IgD-negative memory B cell (primary cell): ENCODE data around the gene TLCD3A. TPM values are rescaled to one million over a fixed set of nuclear protein-coding genes. Genes with fewer than 3 reads are reported as not detected.

ENCODE experiments used
- H3K27ac Mint-ChIP-seq, 3 donors: one replicate each; pipeline ENCODE4 v1.8.0; 2020 to 2022; ENCODE audit warnings: mild to moderate bottlenecking in 3 of 3, mixed read lengths in 3 of 3, moderate library complexity in 1 of 3
- H3K27me3 Mint-ChIP-seq: one replicate; pipeline ENCODE4 v1.8.0; 2021; ENCODE audit warnings: mixed read lengths
- H3K36me3 Mint-ChIP-seq: one replicate; pipeline ENCODE4 v1.8.0; 2020; ENCODE audit warnings: mild to moderate bottlenecking, mixed read lengths
- H3K4me1 Mint-ChIP-seq, 3 donors: one replicate each; pipeline ENCODE4 v1.8.0; 2020 to 2022; ENCODE audit warnings: mixed read lengths in 3 of 3, mild to moderate bottlenecking in 1 of 3
- H3K4me3 Mint-ChIP-seq, 4 donors: one replicate each; pipeline ENCODE4 v1.8.0; 2020 to 2022; ENCODE audit warnings: mild to moderate bottlenecking in 4 of 4, mixed read lengths in 4 of 4, moderate library complexity in 3 of 4
- H3K9me3 Mint-ChIP-seq, 3 donors: one replicate each; pipeline ENCODE4 v1.8.0; 2020 to 2021; ENCODE audit warnings: mixed read lengths in 3 of 3, mild to moderate bottlenecking in 1 of 3
- polyA plus RNA-seq: library from polyadenylated mRNA; unstranded; fragments of 300-500 nt; fragmentation: Illumina TruSeq; gene quantifications from one replicate; pipeline ENCODE4 v1.2.3, GENCODE V29; 2021

The TLCD3A gene
- polyA plus RNA-seq, 1 donor from 2014 or later = 0.65 TPM

- Mint-ChIP-seq H3K9me3 (no peaks in the 10 kb centered on the region), H3K27me3 (no peaks in the 10 kb centered on the region), H3K27ac (no peak overlapping the region), H3K4me3 (no peak overlapping the region), H3K36me3 (peaks cover 2% of the 10 kb centered on the region), H3K4me1 (peaks cover 0 to 6% (median 0%) of the 10 kb centered on the region in 3 donors)
These were observed 33.1 kb upstream of the TLCD3A start for GRCh38 chr17:699345-699744.

- no peak overlapping the region for H3K4me3 Mint-ChIP-seq
- no peaks in the 10 kb centered on the region for H3K27me3 Mint-ChIP-seq
- peaks cover 0 to 6% (median 5%) of the 10 kb centered on the region in 3 donors for H3K4me1 Mint-ChIP-seq
- H3K9me3 Mint-ChIP-seq = no peaks in the 10 kb centered on the region
- no peak overlapping the region for H3K27ac Mint-ChIP-seq
- peaks cover 2% of the 10 kb centered on the region for H3K36me3 Mint-ChIP-seq
These were observed 31.8 kb upstream of the TLCD3A start for GRCh38 chr17:700504-701094.

- no peak overlapping the region for H3K4me3 Mint-ChIP-seq
- H3K27ac Mint-ChIP-seq = no peak overlapping the region
- H3K36me3 Mint-ChIP-seq = no peaks in the 10 kb centered on the region
- H3K9me3 Mint-ChIP-seq = no peaks in the 10 kb centered on the region
- H3K27me3 Mint-ChIP-seq = no peaks in the 10 kb centered on the region
- H3K4me1 Mint-ChIP-seq = peaks cover 5 to 8% (median 6%) of the 10 kb centered on the region in 3 donors
These were observed 29.1 kb upstream of the TLCD3A start for GRCh38 chr17:703081-703875.

GRCh38 chr17:704111-704864 is 28.1 kb upstream of the TLCD3A start:
- Mint-ChIP-seq H3K4me1 (peaks cover 5 to 8% (median 6%) of the 10 kb centered on the region in 3 donors), H3K27ac (no peak overlapping the region), H3K27me3 (no peaks in the 10 kb centered on the region), H3K36me3 (no peaks in the 10 kb centered on the region), H3K4me3 (no peak overlapping the region), H3K9me3 (no peaks in the 10 kb centered on the region)

GRCh38 chr17:705011-705410 is 27.4 kb upstream of the TLCD3A start:
- Mint-ChIP-seq H3K4me3 (no peak overlapping the region), H3K36me3 (no peaks in the 10 kb centered on the region), H3K9me3 (no peaks in the 10 kb centered on the region), H3K27ac (no peak overlapping the region), H3K27me3 (no peaks in the 10 kb centered on the region), H3K4me1 (peaks cover 6 to 10% (median 7%) of the 10 kb centered on the region in 3 donors)

- no peaks in the 10 kb centered on the region for H3K27me3 Mint-ChIP-seq
- H3K4me1 Mint-ChIP-seq = peaks cover 0 to 10% (median 7%) of the 10 kb centered on the region in 3 donors
- no peak overlapping the region for H3K4me3 Mint-ChIP-seq
- no peaks in the 10 kb centered on the region for H3K9me3 Mint-ChIP-seq
- H3K36me3 Mint-ChIP-seq = no peaks in the 10 kb centered on the region
- H3K27ac Mint-ChIP-seq = no peak overlapping the region
These were observed 26.5 kb upstream of the TLCD3A start for GRCh38 chr17:705863-706262.

GRCh38 chr17:708132-708531 is 24.3 kb upstream of the TLCD3A start:
- Mint-ChIP-seq H3K9me3 (no peaks in the 10 kb centered on the region), H3K27me3 (no peaks in the 10 kb centered on the region), H3K4me3 (no peak overlapping the region), H3K4me1 (peaks cover 6 to 20% (median 16%) of the 10 kb centered on the region in 3 donors), H3K27ac (no peak overlapping the region), H3K36me3 (no peaks in the 10 kb centered on the region)

- Mint-ChIP-seq H3K4me3 (peak overlapping the region in 1 of 4 donors; percentile 86), H3K9me3 (no peaks in the 10 kb centered on the region), H3K4me1 (peaks cover 8 to 13% (median 13%) of the 10 kb centered on the region in 3 donors), H3K27ac (no peak overlapping the region), H3K27me3 (no peaks in the 10 kb centered on the region), H3K36me3 (peaks cover 1% of the 10 kb centered on the region)
These were observed 14.3 kb upstream of the TLCD3A start for GRCh38 chr17:718075-718474.

- H3K27me3 Mint-ChIP-seq = no peaks in the 10 kb centered on the region
- no peaks in the 10 kb centered on the region for H3K9me3 Mint-ChIP-seq
- H3K4me3 Mint-ChIP-seq = peak overlapping the region in 1 of 4 donors; percentile 8
- no peak overlapping the region for H3K27ac Mint-ChIP-seq
- no peaks in the 10 kb centered on the region for H3K36me3 Mint-ChIP-seq
- peaks cover 3 to 4% (median 4%) of the 10 kb centered on the region in 3 donors for H3K4me1 Mint-ChIP-seq
These were observed 11.5 kb upstream of the TLCD3A start for GRCh38 chr17:720706-721539.

GRCh38 chr17:721540-721937 is 10.9 kb upstream of the TLCD3A start:
- Mint-ChIP-seq H3K27ac (peak overlapping the region in 1 of 3 donors; percentile 36), H3K9me3 (no peaks in the 10 kb centered on the region), H3K36me3 (no peaks in the 10 kb centered on the region), H3K4me3 (peak overlapping the region in 1 of 4 donors; percentile 8), H3K4me1 (peaks cover 3 to 4% (median 4%) of the 10 kb centered on the region in 3 donors), H3K27me3 (no peaks in the 10 kb centered on the region)

GRCh38 chr17:725084-725483 is 7.3 kb upstream of the TLCD3A start:
- Mint-ChIP-seq H3K36me3 (no peaks in the 10 kb centered on the region), H3K27me3 (no peaks in the 10 kb centered on the region), H3K4me3 (no peak overlapping the region), H3K9me3 (no peaks in the 10 kb centered on the region), H3K27ac (no peak overlapping the region), H3K4me1 (no peaks in the 10 kb centered on the region)

- no peaks in the 10 kb centered on the region for H3K27me3 Mint-ChIP-seq
- no peaks in the 10 kb centered on the region for H3K4me1 Mint-ChIP-seq
- peaks cover 1% of the 10 kb centered on the region for H3K36me3 Mint-ChIP-seq
- H3K9me3 Mint-ChIP-seq = no peaks in the 10 kb centered on the region
- no peak overlapping the region for H3K4me3 Mint-ChIP-seq
- no peak overlapping the region for H3K27ac Mint-ChIP-seq
These were observed 6.7 kb upstream of the TLCD3A start for GRCh38 chr17:725746-726145.

- no peaks in the 10 kb centered on the region for H3K27me3 Mint-ChIP-seq
- no peak overlapping the region for H3K27ac Mint-ChIP-seq
- no peaks in the 10 kb centered on the region for H3K9me3 Mint-ChIP-seq
- peaks cover 1% of the 10 kb centered on the region for H3K36me3 Mint-ChIP-seq
- H3K4me1 Mint-ChIP-seq = no peaks in the 10 kb centered on the region
- H3K4me3 Mint-ChIP-seq = no peak overlapping the region
These were observed 6.0 kb upstream of the TLCD3A start for GRCh38 chr17:726271-726919.

- H3K27ac Mint-ChIP-seq = no peak overlapping the region
- no peaks in the 10 kb centered on the region for H3K27me3 Mint-ChIP-seq
- H3K9me3 Mint-ChIP-seq = no peaks in the 10 kb centered on the region
- peaks cover 1% of the 10 kb centered on the region for H3K36me3 Mint-ChIP-seq
- H3K4me3 Mint-ChIP-seq = peak overlapping the region in 1 of 4 donors; percentile 67
- H3K4me1 Mint-ChIP-seq = peaks cover 0 to 5% (median 3%) of the 10 kb centered on the region in 3 donors
These were observed 3.5 kb upstream of the TLCD3A start for GRCh38 chr17:728911-729310.
